Liver (tissue), 9 donors: ENCODE measurements around the gene RFLNA. TPM values are rescaled to one million over a fixed set of nuclear protein-coding genes. Genes with fewer than 3 reads are reported as not detected.

Experiments used
- DNase-seq: peaks from one replicate; pipeline ENCODE4 v3.0.0-alpha.2; 2017; ENCODE audit warnings: low spot score
- H3K27ac ChIP-seq, 2 donors: one replicate each; pipeline ENCODE4 v1.7.0; 2013; ENCODE audit warnings: inconsistent platforms in 2 of 2, low read length in 2 of 2, control low read depth in 1 of 2, low read depth in 1 of 2, mild to moderate bottlenecking in 1 of 2
- H3K27me3 ChIP-seq, 4 donors: one replicate each; pipeline versions ENCODE4 v1.6.1 to v1.7.0; 2013; ENCODE audit warnings: low read length in 3 of 4, inconsistent platforms in 1 of 4, mild to moderate bottlenecking in 1 of 4, moderate library complexity in 1 of 4; ENCODE audit not compliant: control insufficient read depth in 4 of 4, insufficient read depth in 4 of 4
- H3K36me3 ChIP-seq, 4 donors: one replicate each; pipeline versions ENCODE4 v1.6.1 to v1.7.0; 2013; ENCODE audit warnings: low read length in 3 of 4, mild to moderate bottlenecking in 3 of 4, low read depth in 1 of 4, moderate library complexity in 1 of 4; ENCODE audit not compliant: control insufficient read depth in 4 of 4, insufficient read depth in 3 of 4
- H3K4me1 ChIP-seq, 4 donors: one replicate each; pipeline versions ENCODE4 v1.6.1 to v1.7.0; 2013; ENCODE audit warnings: low read length in 3 of 4, mild to moderate bottlenecking in 3 of 4, moderate library complexity in 1 of 4; ENCODE audit not compliant: control insufficient read depth in 4 of 4, insufficient read depth in 4 of 4
- H3K4me3 ChIP-seq, 3 donors: one replicate each; pipeline versions ENCODE4 v1.6.1 to v1.7.0; 2013; ENCODE audit warnings: low read length in 3 of 3, control low read depth in 1 of 3, low read depth in 1 of 3, mild to moderate bottlenecking in 1 of 3
- H3K9ac ChIP-seq, 2 donors: one replicate each; pipeline ENCODE4 v1.7.0; 2013; ENCODE audit warnings: low read length in 2 of 2, mild to moderate bottlenecking in 2 of 2, moderate library complexity in 2 of 2, control low read depth in 1 of 2, low read depth in 1 of 2
- H3K9me3 ChIP-seq, 4 donors: one replicate each; pipeline versions ENCODE4 v1.6.1 to v1.7.0; 2013; ENCODE audit warnings: low read length in 3 of 4; ENCODE audit not compliant: control insufficient read depth in 4 of 4
- ATF3 ChIP-seq: IDR thresholded peaks from 2 replicates; pipeline ENCODE4 v1.6.1; 2016; ENCODE audit warnings: antibody characterized with exemption
- CTCF ChIP-seq: fragments of 150-350 bp; IDR thresholded peaks from 2 replicates; pipeline ENCODE4 v1.5.1; 2017; ENCODE audit warnings: improper control_type of control experiment, low read depth, low read length; ENCODE audit not compliant: missing input control
- EGR1 ChIP-seq, 2 donors: IDR thresholded peaks; 2 replicates each; pipeline ENCODE4 v1.6.1; 2016 to 2018; ENCODE audit warnings: antibody characterized with exemption in 2 of 2, low read depth in 2 of 2
- FOXA1 ChIP-seq: IDR thresholded peaks from 2 replicates; pipeline ENCODE4 v1.6.1; 2016; ENCODE audit warnings: antibody characterized with exemption
- FOXA2 ChIP-seq: IDR thresholded peaks from 2 replicates; pipeline ENCODE4 v1.6.1; 2016; ENCODE audit warnings: antibody characterized with exemption
- GABPA ChIP-seq, 2 donors: IDR thresholded peaks in 1 of 2; conservative IDR thresholded peaks in 1 of 2; 2 replicates each; pipeline ENCODE4 v1.6.1; 2016; ENCODE audit warnings: antibody characterized with exemption in 2 of 2, mild to moderate bottlenecking in 1 of 2, moderate library complexity in 1 of 2
- HNF4A ChIP-seq, 2 donors: conservative IDR thresholded peaks; 2 replicates each; pipeline ENCODE4 v1.6.1; 2016; ENCODE audit warnings: antibody characterized with exemption in 2 of 2, mild to moderate bottlenecking in 2 of 2
- HNF4G ChIP-seq: IDR thresholded peaks from 2 replicates; pipeline ENCODE4 v1.6.1; 2016; ENCODE audit warnings: antibody characterized with exemption
- JUND ChIP-seq, 2 donors: IDR thresholded peaks; 2 replicates each; pipeline ENCODE4 v1.6.1; 2016; ENCODE audit warnings: antibody characterized with exemption in 2 of 2
- MAX ChIP-seq: IDR thresholded peaks from 2 replicates; pipeline ENCODE4 v1.6.1; 2016; ENCODE audit warnings: antibody characterized with exemption
- NR2F2 ChIP-seq: IDR thresholded peaks from 2 replicates; pipeline ENCODE4 v1.6.1; 2016; ENCODE audit warnings: antibody characterized with exemption
- RAD21 ChIP-seq, 2 donors: IDR thresholded peaks; 2 replicates each; pipeline ENCODE4 v1.6.1; 2016; ENCODE audit warnings: antibody characterized with exemption in 2 of 2, mild to moderate bottlenecking in 2 of 2
- REST ChIP-seq: IDR thresholded peaks from 2 replicates; pipeline ENCODE4 v1.6.1; 2016; ENCODE audit warnings: antibody characterized with exemption, mild to moderate bottlenecking
- RXRA ChIP-seq, 2 donors: IDR thresholded peaks; 2 replicates each; pipeline ENCODE4 v1.6.1; 2017 to 2018; ENCODE audit warnings: antibody characterized with exemption in 2 of 2, mild to moderate bottlenecking in 1 of 2
- SP1 ChIP-seq: IDR thresholded peaks from 2 replicates; pipeline ENCODE4 v1.6.1; 2018; ENCODE audit warnings: antibody characterized with exemption, mild to moderate bottlenecking
- TAF1 ChIP-seq: conservative IDR thresholded peaks from 2 replicates; pipeline ENCODE4 v1.6.1; 2016; ENCODE audit warnings: antibody characterized with exemption, mild to moderate bottlenecking
- YY1 ChIP-seq: IDR thresholded peaks from 2 replicates; pipeline ENCODE4 v1.6.1; 2016; ENCODE audit warnings: antibody characterized with exemption, mild to moderate bottlenecking
- ZBTB33 ChIP-seq: IDR thresholded peaks from 2 replicates; pipeline ENCODE4 v1.6.1; 2016; ENCODE audit warnings: antibody characterized with exemption
- WGBS: extraction: QIAGEN DNeasy Blood & Tissue Kit; methylation state at CpG from one replicate; pipeline ENCODE4 v1.1.7; 2013; 5-methylcytosine and 5-hydroxymethylcytosine counted together
- polyA plus RNA-seq, 2 donors: library from polyadenylated mRNA; stranded (reverse) in 1 of 2; unstranded in 1 of 2; fragments of 200-250 nt in 1 of 2; fragments of >200 nt in 1 of 2; fragmentation: Nextera tagmentation in 1 of 2; extraction: Ambion mirVana in 1 of 2; gene quantifications; one replicate each; pipeline versions ENCODE4 v1.2.1 to v1.2.3, GENCODE V29; 2013 to 2015
- total RNA-seq, 2 donors: library from RNA; depleted of rRNA; stranded (reverse); fragments of >200 nt; gene quantifications; one replicate each; pipeline ENCODE4 v1.2.3, GENCODE V29; 2014
- donor health status: healthy.
- donor health status: healthy.
- donor health status: healthy.
- donor health status: healthy.
- donor health status: healthy.

RFLNA gene
- total and polyA plus RNA-seq, 4 donors: 0.05 TPM; not detected in 2

- Histone ChIP-seq H3K4me1 (no peaks in the 10 kb centered on the region), H3K9ac (no peak overlapping the region), H3K4me3 (no peak overlapping the region), H3K9me3 (no peaks in the 10 kb centered on the region), H3K36me3 (no peaks in the 10 kb centered on the region), H3K27me3 (no peaks in the 10 kb centered on the region), H3K27ac (no peak overlapping the region)
- WGBS: 61% methylated on average over 27 of the region's 27 CpGs
- DNase-seq: no peak
- TF ChIP-seq TAF1: no peak
- peak; percentile 74 for TF ChIP-seq NR2F2
Observed at GRCh38 chr12:124302807-124303578, 8.1 kb downstream of the RFLNA start.

GRCh38 chr12:124303579-124304313 lies 8.9 kb downstream of the RFLNA start:
- 94% methylated on average over 38 of the region's 38 CpGs for whole genome bisulfite sequencing
- Histone ChIP-seq H3K9ac (no peak overlapping the region), H3K4me3 (no peak overlapping the region), H3K36me3 (no peaks in the 10 kb centered on the region), H3K9me3 (no peaks in the 10 kb centered on the region), H3K27me3 (no peaks in the 10 kb centered on the region), H3K4me1 (no peaks in the 10 kb centered on the region), H3K27ac (no peak overlapping the region)
- TF ChIP-seq FOXA1 (no peak), ZBTB33 (no peak), YY1 (no peak), CTCF (no peak), GABPA (IDR thresholded peaks at IDR 0.05 in 1 of 2, conservative IDR thresholded peaks at IDR 0.05 in 1 of 2) (no peak), NR2F2 (no peak), MAX (no peak), EGR1 (IDR thresholded peaks at IDR 0.05; ENCODE audit: low read depth in 2 of 2) (no peak), RAD21 (IDR thresholded peaks at IDR 0.05) (no peak), RXRA (IDR thresholded peaks at IDR 0.05) (no peak), JUND (IDR thresholded peaks at IDR 0.05) (no peak), SP1 (no peak), REST (no peak), HNF4G (no peak), FOXA2 (no peak), ATF3 (no peak), HNF4A (conservative IDR thresholded peaks at IDR 0.05) (no peak), TAF1 (no peak)
- no peak for DNase-seq
